Stimulated activated CD4-positive, alpha-beta T cell treated with anti-CD3 and anti-CD28 coated beads, TNF-alpha, amount 100 ng/mL, for 4 hours (primary cell): ENCODE data around the gene COMP.

Experiments used
- DNase-seq, 3 experiments: peaks; one replicate each; pipeline ENCODE4 v3.0.0-alpha.2; 2020; ENCODE audit warnings: low read depth in 3 of 3

The COMP gene

GRCh38 chr19:18782559-18783225 lies 8.4 kb downstream of the COMP start:
- DNase-seq, result no peak

GRCh38 chr19:18781885-18782527 lies 9.1 kb downstream of the COMP start:
- no peak for DNase-seq

- no peak for DNase-seq
Observed at GRCh38 chr19:18781047-18781600, 10.0 kb downstream of the COMP start.

DNA sequence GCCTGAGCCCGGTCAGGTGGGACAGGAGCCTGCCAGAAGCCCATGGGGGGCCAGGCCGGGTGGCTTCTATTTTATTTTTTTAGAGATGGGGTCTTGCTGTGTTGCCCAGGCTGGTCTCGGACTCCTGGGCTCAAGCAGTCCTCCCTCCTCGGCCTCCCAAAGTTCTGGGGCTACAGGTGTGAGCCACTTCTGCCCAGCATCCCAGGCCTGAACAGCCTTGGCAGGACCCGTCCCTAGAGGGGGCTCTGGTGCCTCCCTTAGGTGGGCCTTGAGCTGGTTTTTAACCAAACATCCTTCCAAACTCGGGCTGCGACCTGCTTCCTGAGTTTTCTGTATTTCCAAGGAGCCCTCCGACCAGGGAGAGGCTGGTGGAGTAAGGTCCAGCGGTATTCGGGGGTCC lies 10.5 kb downstream of the COMP start:
- no peak for DNase-seq

- DNase-seq, result no peak
Observed at GRCh38 chr19:18780081-18780480, 11.0 kb downstream of the COMP start.

DNA sequence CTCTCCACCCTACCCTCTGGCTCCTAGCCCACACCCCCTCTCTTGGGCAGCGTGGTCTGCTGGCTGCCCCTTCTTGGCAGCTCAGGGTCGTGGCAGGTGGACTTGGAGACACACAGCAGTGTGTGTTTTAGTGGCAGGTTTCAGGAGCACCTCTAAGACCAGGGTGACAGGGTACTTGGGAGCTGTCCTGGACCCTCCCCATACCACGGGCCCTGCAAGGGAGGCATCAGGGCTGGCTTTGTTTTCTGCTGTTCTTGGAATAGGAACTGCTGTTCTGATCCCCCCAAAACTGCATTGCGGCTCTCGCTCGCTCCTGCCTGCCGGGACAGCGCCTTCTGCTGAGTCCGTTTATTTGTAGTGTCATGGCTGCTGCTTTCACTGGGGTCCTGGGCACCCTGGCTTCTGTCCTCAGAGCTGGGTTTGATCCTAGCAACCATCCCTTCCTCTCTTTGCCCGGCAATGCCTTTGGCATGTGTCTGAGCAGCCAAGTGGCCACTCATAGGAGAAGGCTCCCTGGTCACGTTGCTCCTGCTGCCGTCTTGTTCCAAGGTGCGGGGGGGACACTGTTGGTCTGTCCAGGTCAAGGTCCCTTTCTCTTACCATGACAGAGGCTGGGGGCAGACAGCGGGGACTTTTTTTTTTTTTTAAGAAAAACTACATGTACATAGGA lies 12.1 kb downstream of the COMP start:
- DNase-seq, result no peak

- no peak for DNase-seq
Observed at GRCh38 chr19:18778076-18778389, 13.1 kb downstream of the COMP start.

DNA sequence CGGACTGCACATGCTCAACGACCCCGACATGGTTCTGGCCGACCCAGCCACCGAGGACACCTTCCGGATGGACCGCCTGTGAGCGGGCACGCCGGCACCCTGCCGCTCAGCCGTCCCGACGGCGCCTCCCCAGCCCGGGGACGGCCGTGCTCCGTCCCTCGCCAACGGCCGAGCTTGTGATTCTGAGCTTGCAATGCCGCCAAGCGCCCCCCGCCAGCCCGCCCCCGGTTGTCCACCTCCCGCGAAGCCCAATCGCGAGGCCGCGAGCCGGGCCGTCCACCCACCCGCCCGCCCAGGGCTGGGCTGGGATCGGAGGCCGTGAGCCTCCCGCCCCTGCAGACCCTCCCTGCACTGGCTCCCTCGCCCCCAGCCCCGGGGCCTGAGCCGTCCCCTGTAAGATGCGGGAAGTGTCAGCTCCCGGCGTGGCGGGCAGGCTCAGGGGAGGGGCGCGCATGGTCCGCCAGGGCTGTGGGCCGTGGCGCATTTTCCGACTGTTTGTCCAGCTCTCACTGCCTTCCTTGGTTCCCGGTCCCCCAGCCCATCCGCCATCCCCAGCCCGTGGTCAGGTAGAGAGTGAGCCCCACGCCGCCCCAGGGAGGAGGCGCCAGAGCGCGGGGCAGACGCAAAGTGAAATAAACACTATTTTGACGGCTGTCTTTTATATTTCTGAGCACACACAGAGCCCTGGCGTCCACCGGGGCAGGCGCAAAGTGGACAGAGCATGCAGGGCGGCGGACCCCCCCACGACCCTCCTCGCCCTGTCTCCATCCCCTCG lies 13.6 kb downstream of the COMP start:
- no peak for DNase-seq

- no peak for DNase-seq
Observed at GRCh38 chr19:18776736-18777135, 14.4 kb downstream of the COMP start.

DNA sequence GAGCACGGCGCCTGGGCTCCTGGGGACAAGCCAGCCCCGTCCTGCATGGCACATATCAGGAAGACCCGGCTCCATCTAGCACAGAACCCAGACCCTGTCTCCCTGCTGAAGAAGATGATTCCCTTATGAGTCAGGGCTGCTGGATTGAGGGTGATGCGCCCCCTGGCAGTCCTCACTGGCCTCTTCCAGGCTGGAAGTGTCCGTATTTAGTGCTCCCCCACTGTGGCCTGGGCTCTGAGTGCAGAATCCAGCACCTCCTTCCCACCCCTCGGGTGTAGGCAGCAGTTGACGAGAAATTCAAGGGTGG lies 14.9 kb downstream of the COMP start:
- no peak for DNase-seq

- DNase-seq, result no peak
Observed at GRCh38 chr19:18775586-18776287, 15.4 kb downstream of the COMP start.

GRCh38 chr19:18774782-18775444 lies 16.2 kb downstream of the COMP start:
- no peak for DNase-seq

DNA sequence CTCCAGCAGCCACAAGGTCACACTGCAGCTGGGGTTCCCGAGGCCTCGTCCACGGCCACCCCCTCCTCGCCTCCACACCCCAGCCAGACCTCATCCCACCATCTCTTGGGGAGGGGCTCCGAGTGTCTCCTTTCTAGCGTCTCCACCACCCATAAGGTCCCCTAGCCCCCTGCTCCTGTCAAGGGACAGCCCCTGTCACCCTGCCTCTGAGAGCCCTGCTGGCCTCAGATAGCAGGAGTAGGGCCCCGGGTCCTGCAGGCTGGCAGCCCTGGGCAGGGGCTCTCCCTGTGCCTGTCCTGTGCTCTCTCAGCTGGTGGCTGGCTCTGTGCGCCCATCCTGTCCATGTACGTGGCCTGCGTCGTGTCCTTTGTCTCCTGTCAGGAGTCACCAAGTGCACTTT lies 17.0 kb downstream of the COMP start:
- DNase-seq, result no peak

GRCh38 chr19:18773682-18774081 lies 17.4 kb downstream of the COMP start:
- DNase-seq, result no peak

GRCh38 chr19:18772620-18773587 lies 18.2 kb downstream of the COMP start:
- DNase-seq, result no peak

DNA sequence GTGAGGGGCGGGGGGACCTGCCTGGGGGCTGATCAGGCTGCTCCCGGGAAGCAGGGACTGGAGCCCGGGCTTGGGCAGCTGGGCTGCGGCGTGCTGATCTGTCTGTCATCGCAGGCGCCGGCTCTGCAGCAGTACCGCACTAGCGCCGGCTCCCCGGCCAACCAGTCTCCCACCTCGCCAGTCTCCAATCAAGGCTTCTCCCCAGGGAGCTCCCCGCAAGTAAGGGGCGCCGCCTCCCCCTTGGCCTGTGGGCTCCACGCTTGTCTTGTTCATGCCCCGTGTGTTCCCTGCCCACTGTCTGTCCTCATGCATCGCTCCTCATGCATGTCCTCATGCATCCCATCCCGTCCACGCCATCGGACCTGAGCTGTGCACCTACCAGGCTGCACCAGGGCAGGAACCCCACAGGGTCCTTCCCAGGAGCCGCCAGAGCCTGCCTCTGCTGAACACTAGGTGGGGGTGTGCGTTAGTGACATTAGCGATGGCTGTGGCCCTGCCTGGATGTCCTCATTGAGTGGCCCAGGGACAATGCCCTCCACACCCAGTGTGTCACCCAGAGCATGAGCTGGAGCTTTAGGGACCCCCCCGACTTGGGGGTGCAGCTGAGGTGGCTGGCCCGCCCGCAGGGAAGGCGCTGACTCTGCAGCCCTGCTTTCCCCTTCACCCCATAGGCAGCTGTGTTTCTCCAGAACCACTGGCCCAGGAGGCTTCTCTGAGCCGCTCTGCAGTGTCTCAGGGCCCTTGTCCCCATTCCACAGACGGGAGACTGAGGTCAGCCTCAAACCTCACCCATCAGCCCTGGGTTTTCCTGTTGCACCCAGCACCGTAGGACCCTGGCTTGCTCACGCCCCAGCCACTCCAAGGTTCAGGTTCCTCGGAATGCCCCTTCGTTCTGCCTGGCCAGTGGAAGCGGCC lies 19.5 kb downstream of the COMP start:
- DNase-seq, result no peak

DNA sequence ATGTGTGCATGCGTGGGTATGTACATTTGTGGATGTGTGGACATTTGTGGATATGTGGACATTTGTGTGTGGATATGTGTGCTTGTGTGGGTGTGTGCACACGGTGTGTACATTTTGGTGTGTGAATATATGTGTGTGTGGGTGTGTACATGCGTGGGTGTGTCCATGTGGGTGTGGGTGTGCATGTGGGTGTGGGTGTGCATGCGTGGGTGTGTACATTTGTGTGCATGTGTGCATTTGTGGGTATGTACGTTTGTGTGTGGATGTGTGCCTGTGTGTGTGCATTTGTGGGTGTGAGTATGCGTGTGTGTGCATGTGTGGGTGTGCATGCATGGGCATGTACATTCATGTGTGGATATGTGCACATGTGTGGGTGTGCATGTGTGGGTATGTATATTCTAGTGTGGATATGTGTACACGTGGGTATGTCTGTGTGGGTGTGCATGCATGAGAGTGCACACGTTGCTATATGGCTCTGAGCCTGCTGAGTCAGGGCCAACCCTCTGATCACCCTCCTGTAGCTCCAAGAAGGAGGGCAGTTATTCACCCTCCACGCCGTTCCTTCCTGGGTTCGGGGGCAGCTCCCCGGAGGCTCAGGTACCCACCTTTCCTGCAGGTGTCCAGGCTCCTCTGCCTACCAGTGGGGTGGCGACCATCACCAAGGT lies 20.3 kb downstream of the COMP start:
- DNase-seq, result no peak

DNA sequence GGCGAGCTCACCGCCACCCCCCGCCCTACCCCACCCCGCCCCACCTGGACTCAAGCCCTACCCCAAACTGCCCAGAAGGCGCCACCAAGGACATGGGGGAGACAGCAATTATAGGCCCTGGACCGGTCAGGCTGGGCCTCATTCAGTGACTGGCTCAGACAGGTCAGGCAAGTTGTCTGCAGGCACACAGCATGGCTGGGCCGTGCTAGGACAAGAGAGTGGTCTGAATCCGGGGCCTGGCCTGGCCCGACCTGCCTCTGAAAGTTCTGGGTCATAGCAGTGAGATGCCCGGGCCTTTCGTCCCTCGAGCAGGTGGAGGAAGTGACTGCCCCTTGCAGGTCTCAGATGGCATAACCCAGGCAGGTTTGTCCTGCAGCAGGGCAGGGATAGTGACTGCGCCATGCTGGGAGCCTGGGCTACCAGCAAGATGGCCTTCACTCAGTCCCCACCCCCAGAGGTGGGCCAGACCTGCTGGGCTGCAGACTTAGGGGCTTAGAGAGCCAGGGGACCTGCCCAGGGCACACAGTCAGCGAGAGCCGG lies 21.0 kb downstream of the COMP start:
- DNase-seq, result no peak
